ENCODE data around the gene SLC44A5. TPM values are rescaled to one million over a fixed set of nuclear protein-coding genes. Genes with fewer than 3 reads are reported as not detected.
"Not testable (repeated sequence)": the region's sequence is repeated elsewhere in the genome, so short reads cannot be mapped to it uniquely, and the experiment has no call there.

SLC44A5 gene
- total RNA-seq, 2 donors from 2014 or later = 0.17 to 5.4 TPM

- Histone ChIP-seq H3K27me3 (no peaks in the 10 kb centered on the region), H3K9ac (ENCODE audit: low read depth in 2 of 2, low read length in 2 of 2) (no peak overlapping the region), H3K27ac (no peak overlapping the region), H3K36me3 (no peaks in the 10 kb centered on the region), H3K4me1 (no peaks in the 10 kb centered on the region), H3K4me3 (no peak overlapping the region), H3K9me3 (no peaks in the 10 kb centered on the region)
- DNase-seq = no peak
- no peak for TF ChIP-seq CTCF (IDR thresholded peaks at IDR 0.05)
- intact Hi-C loops (cut with DNase I) = loop anchor here (5.0 kb wide), 1 partner anchor 430 kb away; no protein-coding TSS in a partner anchor
Observed at GRCh38 chr1:75202751-75203150, 408.2 kb downstream of the SLC44A5 start.

GRCh38 chr1:75198761-75199160, 412.2 kb downstream of the SLC44A5 start:
- H3K27ac ChIP-seq = no peak overlapping the region
- intact Hi-C loops (cut with DNase I) = no loop called here
- no peak for DNase-seq
- H3K9ac ChIP-seq (ENCODE audit: low read depth in 2 of 2, low read length in 2 of 2) = no peak overlapping the region
- H3K4me1 ChIP-seq = no peaks in the 10 kb centered on the region
- no peak overlapping the region for H3K4me3 ChIP-seq
- H3K36me3 ChIP-seq = no peaks in the 10 kb centered on the region
- no peaks in the 10 kb centered on the region for H3K9me3 ChIP-seq
- no peak for TF ChIP-seq CTCF (IDR thresholded peaks at IDR 0.05)
- H3K27me3 ChIP-seq = no peaks in the 10 kb centered on the region

- no peaks in the 10 kb centered on the region for H3K27me3 ChIP-seq
- intact Hi-C loops (cut with DNase I) = no loop called here
- H3K36me3 ChIP-seq = no peaks in the 10 kb centered on the region
- H3K9me3 ChIP-seq = no peaks in the 10 kb centered on the region
- no peak overlapping the region for H3K27ac ChIP-seq
- no peak overlapping the region for H3K9ac ChIP-seq (ENCODE audit: low read depth in 2 of 2, low read length in 2 of 2)
- no peak for DNase-seq
- TF ChIP-seq CTCF (IDR thresholded peaks at IDR 0.05) = no peak
- no peak overlapping the region for H3K4me3 ChIP-seq
- H3K4me1 ChIP-seq = no peaks in the 10 kb centered on the region
Observed at GRCh38 chr1:75198163-75198562, 412.8 kb downstream of the SLC44A5 start.

GRCh38 chr1:75188892-75189291, 422.0 kb downstream of the SLC44A5 start:
- DNase-seq = no peak
- TF ChIP-seq CTCF (IDR thresholded peaks at IDR 0.05) = no peak
- intact Hi-C loops (cut with DNase I) = no loop called here
- Histone ChIP-seq H3K36me3 (no peaks in the 10 kb centered on the region), H3K27me3 (no peaks in the 10 kb centered on the region), H3K9me3 (no peaks in the 10 kb centered on the region), H3K9ac (ENCODE audit: low read depth in 2 of 2, low read length in 2 of 2) (no peak overlapping the region), H3K27ac (no peak overlapping the region), H3K4me3 (no peak overlapping the region), H3K4me1 (no peaks in the 10 kb centered on the region)

GRCh38 chr1:75181214-75181955, 429.5 kb downstream of the SLC44A5 start:
- DNase-seq; intact Hi-C loops (cut with DNase I); H3K36me3 ChIP-seq; H3K27ac ChIP-seq; H3K4me3 ChIP-seq; H3K9ac ChIP-seq (ENCODE audit: low read depth in 2 of 2, low read length in 2 of 2); H3K4me1 ChIP-seq; H3K27me3 ChIP-seq; H3K9me3 ChIP-seq: not testable (repeated sequence)

GRCh38 chr1:75174031-75174760, 436.7 kb downstream of the SLC44A5 start:
- Histone ChIP-seq H3K9me3 (no peaks in the 10 kb centered on the region), H3K4me1 (no peaks in the 10 kb centered on the region), H3K4me3 (no peak overlapping the region), H3K9ac (ENCODE audit: low read depth in 2 of 2, low read length in 2 of 2) (no peak overlapping the region), H3K27me3 (no peaks in the 10 kb centered on the region), H3K27ac (no peak overlapping the region), H3K36me3 (no peaks in the 10 kb centered on the region)
- TF ChIP-seq CTCF (IDR thresholded peaks at IDR 0.05) = no peak
- DNase-seq = no peak
- intact Hi-C loops (cut with DNase I) = no loop called here
